HG02588 (cell line): ENCODE measurements around the gene DDX59.

Source experiments
- ATAC-seq: cut with Tn5 transposase; IDR thresholded peaks from one replicate; pipeline ENCODE4 v1.9.1; 2021; ENCODE audit warnings: mild to moderate bottlenecking, moderate library complexity; ENCODE audit not compliant: unreplicated experiment

DDX59 gene

DNA sequence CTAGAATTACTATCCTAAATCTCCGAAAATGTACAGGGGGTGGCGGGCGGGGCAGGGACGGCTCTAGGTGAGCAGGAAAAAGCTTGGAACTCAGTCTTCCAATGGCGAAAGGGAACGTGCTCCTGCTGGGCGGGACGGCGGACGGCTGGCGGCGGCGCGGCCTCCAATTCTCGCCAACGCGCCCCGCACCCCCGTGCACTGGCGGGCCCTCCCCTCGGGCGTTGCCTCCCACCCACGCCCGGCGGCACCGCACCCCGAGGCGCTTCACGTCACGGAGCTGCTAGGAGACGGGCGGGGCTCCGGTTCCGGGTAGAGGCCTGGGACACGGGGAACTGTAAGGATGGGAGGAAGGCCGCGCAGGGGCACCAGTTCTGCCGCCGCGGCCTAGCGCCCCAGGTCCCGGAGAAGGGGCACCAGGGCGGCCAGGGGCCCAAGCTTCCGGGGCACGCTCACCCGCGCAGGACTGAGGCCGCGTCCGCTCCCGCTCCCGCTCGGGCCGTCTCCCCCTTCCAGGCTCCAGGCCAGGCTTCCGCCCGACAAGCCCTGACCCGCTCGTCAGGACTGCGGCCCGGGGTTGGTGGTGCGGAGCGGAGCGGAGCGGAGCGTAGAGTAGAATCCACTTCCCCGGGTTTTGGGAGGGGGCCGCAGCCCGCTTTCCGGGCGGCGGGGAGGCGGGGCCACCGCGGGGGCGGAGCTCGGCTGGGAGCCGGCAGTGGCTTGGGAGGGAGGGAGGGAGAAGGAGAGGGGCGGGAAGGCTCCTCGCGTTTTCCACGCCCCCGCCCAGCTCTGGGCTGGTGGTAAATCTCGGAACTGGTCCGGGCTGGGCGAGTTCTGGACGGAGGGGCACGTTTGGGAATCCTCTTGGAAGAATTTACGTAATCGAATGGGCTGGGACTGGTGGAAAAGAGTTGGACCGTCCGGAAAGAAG lies at the start of gene DDX59:
DDX59 (minus strand) TSS at position 594 of the 928 bp plus-strand sequence. CDS start 3,167 bp downstream, outside the sequence.
- ATAC-seq: peak; percentile 85

DNA sequence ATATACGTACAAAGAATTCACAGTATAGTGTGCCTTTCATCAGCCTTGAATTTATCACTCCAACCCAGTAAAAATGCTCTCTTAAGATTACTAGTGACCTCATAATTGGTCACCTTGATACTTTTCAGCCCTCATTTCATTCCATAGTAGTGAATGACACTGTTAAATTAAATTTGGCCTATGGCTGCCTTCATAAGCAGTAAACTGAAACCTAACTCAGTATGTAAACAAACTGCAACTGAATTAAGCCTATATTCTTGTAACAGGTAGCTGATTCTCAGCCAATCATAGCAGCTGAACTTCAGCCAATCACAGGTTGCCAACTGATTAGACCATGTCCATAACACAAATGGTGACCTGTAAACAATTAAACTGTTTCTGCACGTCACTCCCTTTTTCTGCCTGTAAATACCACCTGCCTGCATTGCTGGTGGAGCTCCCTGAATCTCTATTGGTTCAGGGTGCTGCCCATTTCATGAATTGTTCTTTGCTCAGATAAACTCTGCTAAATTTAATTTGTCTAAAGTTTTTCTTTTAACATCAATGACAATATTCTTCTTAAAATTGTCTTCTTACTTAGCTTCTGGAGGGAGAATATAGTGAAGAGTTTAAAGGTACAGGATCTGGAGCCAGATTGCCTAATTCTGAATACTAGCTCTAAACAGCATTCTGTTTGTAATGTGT lies 44.9 kb upstream of the DDX59 start:
- no peak for ATAC-seq

DNA sequence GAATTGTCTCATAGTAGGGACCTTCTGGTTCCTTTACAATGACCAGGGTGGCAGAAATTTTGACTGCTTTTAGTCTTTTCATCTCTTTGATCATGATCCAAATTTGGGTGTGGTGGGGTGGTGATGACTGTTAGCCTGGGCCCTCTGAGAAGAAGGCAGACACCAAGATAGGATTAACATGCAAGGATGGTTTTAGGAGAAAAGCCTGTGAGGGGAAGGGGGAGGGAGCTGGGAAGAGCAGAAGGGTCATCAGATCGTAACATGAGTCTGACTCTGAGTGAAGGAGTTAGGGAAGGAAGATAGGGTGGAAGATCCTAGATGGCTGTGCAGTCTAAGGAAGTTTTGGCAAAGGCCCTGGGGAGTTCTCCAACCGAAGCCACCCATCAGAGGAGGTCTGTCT lies 40.5 kb upstream of the DDX59 start:
- ATAC-seq: no peak

DNA sequence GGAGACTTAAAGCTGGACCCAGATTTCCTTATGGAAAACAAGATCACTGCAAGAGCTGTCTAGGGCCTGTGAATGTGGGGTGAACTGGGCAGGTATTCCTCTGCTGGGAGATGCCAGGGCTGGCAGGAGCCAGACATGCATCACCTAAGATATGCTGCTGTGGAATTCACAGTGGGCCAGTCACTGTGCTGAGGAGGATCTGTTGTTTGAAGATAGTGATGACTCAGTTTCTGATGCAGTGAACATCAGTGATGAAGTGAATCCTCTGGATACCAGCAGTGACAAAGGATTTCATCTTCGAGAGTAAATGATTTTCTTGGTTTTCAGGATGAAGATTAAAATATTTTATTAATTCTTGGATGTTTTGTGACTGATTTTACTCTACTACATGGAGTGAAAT lies 39.1 kb upstream of the DDX59 start:
- ATAC-seq: no peak

DNA sequence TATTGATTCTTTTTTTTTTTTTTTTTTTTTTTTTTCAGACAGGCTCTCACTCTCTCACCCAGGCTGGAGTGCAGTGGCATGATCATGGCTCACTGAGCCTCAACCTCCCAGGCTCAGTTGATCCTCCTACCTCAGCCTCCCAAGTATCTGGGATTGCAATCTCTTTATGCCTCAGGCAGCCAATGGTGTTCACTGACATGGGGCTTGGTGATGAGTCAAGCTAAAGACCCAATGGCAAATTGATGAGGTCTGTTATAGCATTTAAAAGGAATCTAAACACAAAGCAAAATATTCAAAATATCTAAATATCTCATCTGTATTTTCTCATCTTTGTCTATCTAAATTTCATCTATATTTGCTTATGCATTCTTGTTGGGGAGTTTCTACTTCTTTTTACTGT lies 38.5 kb upstream of the DDX59 start:
- ATAC-seq: no peak

DNA sequence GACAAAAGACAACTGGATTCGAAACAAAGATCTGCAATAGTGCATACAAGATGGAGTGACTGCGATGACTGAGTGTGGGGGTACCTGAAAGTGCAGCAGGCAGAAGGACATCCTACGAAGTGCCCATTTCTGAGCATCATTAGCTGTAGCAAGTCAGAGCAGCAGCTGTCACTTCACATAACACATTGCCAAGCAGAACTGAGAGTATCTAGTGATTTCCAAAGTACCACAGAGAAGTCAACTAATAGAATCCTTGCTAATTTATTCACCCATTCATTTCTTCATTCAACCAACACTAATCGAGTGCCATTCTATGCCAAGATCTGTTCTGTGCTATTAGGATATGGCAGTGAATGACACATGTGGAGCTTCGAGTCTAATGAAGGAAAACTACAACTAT lies 37.4 kb upstream of the DDX59 start:
- ATAC-seq: no peak

DNA sequence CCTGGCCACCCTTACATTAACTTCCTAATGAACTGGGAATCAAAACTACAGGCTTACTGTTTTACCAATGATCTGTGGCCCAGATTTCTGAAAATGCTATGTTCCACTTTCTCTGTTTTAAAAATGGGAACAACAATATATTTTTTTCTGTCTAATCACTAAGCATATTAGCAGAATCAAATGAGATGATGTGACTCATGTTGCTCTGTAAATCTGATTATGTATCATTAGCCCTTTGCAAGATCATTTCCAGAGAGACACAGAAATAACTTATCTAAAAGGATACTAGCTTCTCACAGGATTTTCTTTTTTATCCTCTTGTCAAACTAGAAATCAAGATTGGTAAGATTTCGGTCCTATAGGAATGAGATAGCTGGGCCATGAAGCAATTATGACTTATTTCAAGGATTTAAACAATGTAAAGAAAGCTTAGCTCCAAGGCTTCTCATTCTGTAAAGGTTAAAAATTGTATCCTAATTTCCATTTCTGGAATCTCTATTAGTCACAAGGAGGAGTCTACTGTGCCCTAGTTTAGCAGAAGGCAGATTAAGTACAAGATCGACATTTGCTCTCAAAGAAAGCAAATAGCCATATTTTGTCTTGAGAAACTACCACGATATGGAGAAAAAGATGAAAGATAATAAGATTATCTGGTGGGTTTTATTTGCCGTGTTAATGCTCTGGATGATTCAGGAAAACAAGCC lies 36.6 kb upstream of the DDX59 start:
- no peak for ATAC-seq

DNA sequence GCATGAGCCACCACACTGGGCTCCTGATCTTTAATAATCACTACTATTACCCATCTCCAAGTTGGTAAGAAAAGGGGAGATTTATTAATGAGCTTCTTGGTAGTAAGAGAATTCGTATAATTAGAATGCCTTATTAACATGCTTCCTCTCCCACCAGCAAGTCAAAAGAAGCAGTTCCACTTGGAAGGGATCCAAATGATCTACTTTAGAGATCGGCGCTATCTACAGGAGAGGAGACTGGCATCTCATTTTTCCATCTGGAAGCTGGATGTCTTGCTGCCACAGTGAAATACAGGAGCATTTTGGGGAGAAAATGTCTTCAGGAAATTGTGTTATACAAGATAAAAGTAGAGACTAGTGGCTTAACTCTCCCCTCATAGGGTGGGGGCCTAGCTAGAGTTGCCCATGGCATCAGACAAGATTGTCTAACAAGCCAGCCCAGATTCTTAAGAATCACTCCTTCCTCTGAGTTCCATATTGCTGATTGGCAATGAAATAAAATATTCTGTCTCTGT lies 35.3 kb upstream of the DDX59 start:
- no peak for ATAC-seq

DNA sequence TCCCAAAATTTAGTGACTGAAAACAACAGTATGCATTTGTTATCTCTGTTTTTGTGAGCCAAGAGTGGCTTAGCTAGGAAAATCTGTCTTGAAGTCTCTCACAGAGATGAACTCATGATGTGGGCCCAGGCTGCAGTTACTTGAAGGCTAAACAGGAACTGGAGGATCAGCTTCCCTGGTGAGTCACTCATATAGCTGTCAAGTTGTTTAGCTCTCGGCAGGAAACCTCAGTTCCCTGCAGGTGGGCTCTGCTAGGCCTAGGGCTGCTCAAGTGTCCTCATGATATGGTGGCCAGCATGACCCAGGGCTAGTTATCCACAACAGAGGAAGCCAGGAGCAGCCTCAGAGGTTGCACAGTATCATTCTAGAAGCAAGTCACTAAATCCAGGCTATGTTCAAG lies 30.2 kb upstream of the DDX59 start:
- ATAC-seq: no peak

DNA sequence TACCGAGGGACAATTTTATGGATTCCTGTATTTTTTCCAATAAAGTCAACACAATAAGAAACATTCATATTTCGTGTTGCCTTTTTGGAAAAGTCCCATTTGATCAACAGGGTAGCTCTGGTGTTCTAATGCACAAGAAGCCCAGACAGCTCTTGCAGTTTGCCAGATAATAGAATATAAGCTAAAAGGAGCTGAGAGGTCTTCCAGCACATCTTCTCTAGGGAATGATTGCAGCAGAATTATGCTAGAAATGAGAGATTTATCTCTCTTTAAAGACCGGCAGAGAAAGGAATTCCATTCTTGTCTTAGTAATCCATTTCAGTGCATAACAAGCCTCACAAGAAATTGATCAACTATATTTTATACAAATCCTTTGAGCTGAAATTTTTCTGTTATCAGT lies 25.0 kb upstream of the DDX59 start:
- no peak for ATAC-seq

DNA sequence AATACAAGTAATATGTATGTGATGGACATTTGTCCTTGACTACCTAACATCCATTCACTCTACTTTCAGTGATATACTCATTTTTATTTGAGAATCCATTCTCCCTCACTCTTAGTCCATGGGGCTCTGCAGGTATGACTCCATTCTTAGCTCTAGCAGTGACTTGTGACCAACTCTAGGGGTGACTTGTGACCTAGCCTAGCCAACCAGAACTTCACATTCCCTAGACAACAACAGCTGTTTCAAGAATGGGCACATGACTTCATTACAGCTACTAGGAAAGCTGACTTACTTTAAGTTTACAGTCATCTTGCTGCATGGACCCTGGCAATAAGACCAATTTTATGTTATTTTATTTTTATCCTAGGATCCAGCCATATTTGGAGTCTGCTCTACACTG lies 23.6 kb upstream of the DDX59 start:
- ATAC-seq: no peak

DNA sequence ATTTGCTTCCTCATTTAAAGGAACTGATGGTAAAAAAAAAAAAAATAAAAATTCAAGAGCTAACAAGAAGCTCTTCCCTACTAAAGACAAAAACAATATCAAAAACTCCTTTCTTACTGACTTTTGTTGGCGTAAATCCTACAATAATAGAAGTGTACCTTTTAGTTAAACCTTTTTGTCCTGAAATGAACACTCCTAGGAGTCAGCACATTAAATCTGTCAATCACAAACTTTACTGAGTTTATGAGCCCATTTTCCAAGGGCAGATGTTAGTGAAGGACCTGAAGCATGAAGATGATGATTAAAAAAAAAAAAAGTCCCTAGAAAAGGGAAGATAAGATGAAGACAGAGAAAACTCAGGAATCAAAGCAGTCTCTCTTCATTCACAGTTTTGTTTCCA lies 22.6 kb upstream of the DDX59 start:
- ATAC-seq: no peak

DNA sequence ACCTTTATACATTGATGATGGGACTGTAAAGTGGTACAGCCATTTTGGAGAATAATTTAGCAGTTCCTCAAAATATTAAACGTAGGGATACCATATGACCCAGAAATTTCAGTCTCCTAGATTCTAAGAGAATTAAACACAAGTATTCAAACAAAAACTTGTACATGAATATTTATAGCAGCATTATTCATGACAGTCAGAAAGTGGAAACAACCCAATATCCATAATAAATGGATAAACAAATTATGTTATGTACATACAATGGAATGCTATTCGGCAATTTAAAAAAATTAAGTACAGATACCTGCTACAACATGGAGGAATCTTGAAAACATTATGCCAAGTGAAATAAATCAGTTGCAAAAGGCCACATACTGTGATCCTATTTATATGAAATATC lies 16.9 kb upstream of the DDX59 start:
- ATAC-seq: no peak

DNA sequence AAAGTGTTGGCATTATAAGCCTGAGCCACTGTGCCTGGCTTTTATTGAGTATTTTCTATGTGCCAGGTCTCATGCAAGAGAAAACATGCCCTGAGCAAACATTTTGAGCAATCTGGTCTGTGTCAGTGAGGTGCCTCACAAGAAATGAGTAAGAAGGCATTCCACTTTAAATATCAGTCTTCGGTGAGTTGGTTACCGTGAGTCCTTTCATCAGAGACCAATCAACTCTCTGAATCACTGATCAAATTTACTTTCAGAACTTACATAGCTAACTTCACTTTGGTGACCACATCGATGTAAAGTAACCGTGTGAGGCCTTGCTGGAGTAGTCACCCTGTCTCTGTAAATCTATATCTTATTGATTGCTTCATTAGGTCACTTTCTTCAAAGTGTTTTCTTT lies 14.3 kb upstream of the DDX59 start:
- no peak for ATAC-seq

DNA sequence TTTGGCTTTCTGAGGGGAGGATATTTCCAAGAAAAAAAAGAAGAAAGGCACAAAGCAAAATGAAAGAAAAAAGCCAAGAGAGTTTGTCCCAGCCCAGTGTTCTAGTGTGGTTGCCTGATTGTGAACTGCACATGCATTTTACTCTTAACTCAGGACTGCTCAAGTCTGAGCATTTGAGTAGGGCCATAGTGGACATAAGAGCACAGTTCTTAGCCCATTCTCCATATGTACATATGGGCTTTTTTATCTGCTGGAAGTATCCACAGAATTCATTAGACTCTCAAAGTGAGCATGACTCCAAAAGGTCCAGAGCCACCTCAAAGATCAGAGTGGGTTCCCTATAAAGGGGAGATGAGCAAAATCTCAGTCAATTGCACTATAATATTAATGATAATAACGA lies 13.6 kb upstream of the DDX59 start:
- ATAC-seq: no peak

DNA sequence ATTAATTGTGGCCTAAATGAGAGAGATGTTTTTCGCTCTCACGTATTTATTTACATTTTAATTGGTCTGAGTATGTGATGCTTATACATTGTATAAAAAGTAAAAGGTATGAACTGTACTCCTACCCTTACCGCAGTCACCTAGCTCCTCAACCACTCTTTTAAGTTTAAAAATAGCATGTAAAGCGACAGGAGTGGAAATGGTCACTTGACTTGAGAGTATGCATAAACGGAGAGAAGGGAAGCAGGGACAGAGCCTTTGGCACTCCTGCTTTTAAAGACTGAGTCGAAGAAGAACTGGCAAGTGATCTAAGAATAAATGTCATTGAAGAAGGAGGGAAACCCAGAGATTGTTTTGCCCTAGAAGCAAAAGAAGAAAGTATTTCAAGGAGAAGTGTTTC lies 11.5 kb upstream of the DDX59 start:
- ATAC-seq: no peak

DNA sequence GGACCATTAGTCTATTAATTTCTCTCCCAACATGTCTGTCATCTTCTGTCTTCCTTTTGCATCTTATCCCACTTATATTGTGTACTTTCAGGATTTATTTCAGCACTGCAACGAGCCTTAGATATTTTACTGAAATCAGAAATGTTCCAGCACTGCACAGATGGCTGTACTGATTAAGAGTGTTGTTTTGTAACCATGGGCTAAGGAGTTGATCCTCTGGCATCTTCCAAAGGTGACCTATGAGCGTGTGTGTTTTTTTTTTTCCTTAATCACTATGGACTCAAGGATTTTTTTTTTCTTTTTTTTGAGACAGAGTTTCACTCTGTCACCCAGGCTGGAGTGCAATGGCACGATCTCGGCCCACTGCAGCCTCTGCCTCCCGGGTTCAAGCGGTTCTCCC lies 7.1 kb upstream of the DDX59 start:
- no peak for ATAC-seq

DNA sequence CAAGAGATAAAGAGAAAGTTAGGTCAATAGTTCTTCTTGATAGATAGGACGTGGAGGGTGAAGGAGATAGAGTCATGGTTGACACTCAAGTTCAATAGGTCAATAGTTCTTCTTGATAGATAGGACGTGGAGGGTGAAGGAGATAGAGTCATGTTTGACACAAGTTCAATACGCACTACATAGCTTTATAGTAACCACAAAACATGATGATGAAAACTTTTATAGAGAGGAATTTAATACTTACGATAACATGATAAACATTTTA lies 5.8 kb upstream of the DDX59 start:
- ATAC-seq: no peak

DNA sequence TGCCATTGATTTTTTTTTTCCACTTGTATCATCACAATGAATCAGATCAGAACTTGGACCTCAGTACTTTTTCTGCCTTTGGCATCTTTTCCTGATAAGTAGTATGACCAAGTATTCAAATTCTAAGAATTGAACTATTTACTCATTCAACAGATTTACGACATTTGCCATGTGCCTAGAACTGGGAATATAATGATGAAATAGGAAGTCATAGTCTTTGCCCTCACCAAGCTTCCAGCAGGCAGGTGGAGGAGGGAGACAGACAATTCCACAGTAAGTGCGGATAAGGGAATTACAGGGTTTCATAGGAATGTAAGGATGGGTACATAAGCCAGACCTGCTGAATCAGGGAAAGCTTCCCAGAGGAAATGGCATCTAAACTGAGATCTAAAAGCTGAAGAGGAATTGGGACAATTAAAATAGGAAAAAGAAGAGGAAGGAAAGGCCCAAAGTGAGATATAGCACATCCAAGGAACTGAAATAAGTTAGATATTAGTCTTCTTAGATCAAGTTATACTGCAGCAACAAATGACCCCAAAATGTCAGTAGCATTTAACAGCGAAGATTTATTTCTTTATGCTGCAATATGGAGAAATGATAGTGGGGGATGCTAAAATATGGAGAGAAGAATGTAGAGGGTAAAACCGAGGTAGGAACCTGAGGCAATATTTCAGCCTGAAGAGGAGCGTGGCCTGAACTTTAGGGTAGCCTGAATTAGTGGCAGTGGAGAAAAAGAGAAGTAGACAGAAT lies 5.3 kb upstream of the DDX59 start:
- ATAC-seq: no peak

DNA sequence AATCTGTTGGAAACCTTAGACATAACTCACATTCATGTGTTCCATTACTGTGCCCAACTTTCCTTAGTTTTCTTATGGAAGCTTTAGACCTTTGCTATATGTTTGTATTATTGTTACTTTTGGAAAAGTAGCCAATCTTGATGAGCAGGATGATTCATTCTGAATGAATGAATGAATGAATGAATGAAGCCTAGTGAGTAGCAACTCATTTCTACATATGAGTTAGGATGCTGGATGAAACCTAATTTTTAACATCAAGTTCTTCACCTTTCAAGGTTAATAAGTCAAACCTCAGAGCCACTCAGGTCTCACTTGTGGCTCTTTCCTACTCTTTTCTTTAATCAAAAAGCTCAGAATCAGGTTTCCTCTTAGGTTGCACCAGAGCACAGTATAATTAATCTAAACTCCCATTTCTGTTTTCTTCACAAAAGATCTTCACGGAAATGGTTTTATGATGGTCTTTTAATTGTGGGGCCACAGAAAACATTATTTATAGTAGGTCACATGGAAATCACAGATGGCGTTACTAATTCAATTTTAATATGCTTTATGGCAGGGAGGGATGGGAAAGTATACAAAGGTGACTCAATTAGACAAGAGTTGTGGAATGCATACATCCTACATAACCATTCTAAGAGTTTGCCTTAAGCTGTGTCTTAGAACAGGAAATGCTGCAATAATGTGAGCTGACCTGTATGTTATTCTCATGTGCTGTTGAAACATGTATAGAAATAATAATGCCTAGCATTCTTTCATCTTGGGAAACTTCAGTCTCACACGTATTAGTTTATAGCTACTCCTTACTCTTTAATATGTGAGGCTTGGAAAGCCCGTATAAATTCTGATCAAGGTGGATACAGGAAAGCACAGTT lies 4.5 kb upstream of the DDX59 start:
- no peak for ATAC-seq
